B cell (primary cell): Measurements from ENCODE around the gene PHLDA3. TPM values are rescaled to one million over a fixed set of nuclear protein-coding genes. Genes with fewer than 3 reads are reported as not detected.
A peak's percentile ranks its signal among the peaks of the same experiment; 100 is the strongest.

Source experiments
- ATAC-seq: fragments of 200-7000 bp; cut with Tn5 transposase; one replicate; pipeline ENCODE4 v1.10.0; 2021; ENCODE audit warnings: low read depth, mild to moderate bottlenecking, moderate number of reproducible peaks, moderate library complexity
- CTCF ChIA-PET: fragments of 350-600 bp; sonication (Branson Sonifier 250); formaldehyde crosslinking; loops from one replicate; lab custom pipeline; 2021; ENCODE audit warnings: antibody characterized with exemption, inconsistent platforms; lab: Charles Lee
- POLR2A ChIA-PET: fragments of 350-600 bp; sonication (Branson Sonifier 250); formaldehyde crosslinking; loops from one replicate; lab custom pipeline; 2021; ENCODE audit warnings: antibody characterized with exemption; lab: Charles Lee
- DNase-seq: peaks from one replicate; pipeline ENCODE4 v3.0.0; 2013
- H2AFZ ChIP-seq: 2 replicates; pipeline ENCODE4 v1.6.1; 2012; ENCODE audit warnings: mild to moderate bottlenecking, low read depth, low read length; ENCODE audit not compliant: insufficient read depth, poor library complexity, severe bottlenecking
- H3K27ac ChIP-seq, 2 donors: 1 replicate in 1 of 2; 2 replicates in 1 of 2; pipeline ENCODE4 v1.5.1; 2012 to 2013; ENCODE audit warnings: low read length in 2 of 2, mild to moderate bottlenecking in 2 of 2, moderate library complexity in 1 of 2
- H3K27me3 ChIP-seq, 4 experiments: fragments of 200-600 bp in 1 of 4; sonication (generic) in 1 of 4; replicated peaks in 1 of 4; 1 replicate in 2 of 4; 2 replicates in 2 of 4; pipeline versions ENCODE4 v1.6.1 to v1.7.0; 2013 to 2016; ENCODE audit warnings: low read length in 3 of 4, mild to moderate bottlenecking in 2 of 4, mixed read lengths in 1 of 4, moderate library complexity in 1 of 4; ENCODE audit not compliant: insufficient read depth in 4 of 4, control insufficient read depth in 3 of 4; ENCODE audit errors: control extremely low read depth in 1 of 4
- H3K36me3 ChIP-seq, 2 experiments: replicated peaks in 1 of 2; 1 replicate in 1 of 2; 2 replicates in 1 of 2; pipeline versions ENCODE4 v1.6.1 to v1.7.1; 2013; ENCODE audit warnings: low read length in 1 of 2; ENCODE audit not compliant: insufficient read depth in 2 of 2, control insufficient read depth in 1 of 2; ENCODE audit errors: control extremely low read depth in 1 of 2, extremely low read depth in 1 of 2
- H3K4me1 ChIP-seq, 2 donors: fragments of 200-600 bp in 1 of 2; sonication (generic) in 1 of 2; 1 replicate in 1 of 2; 2 replicates in 1 of 2; pipeline versions ENCODE4 v1.5.1 to v1.6.1; 2013 to 2017; ENCODE audit warnings: low read length in 2 of 2; ENCODE audit not compliant: control insufficient read depth in 2 of 2, insufficient read depth in 2 of 2
- H3K4me2 ChIP-seq: replicated peaks from 2 replicates; pipeline ENCODE3; 2012; ENCODE audit warnings: mild to moderate bottlenecking, low read depth, low read length; ENCODE audit not compliant: poor library complexity, severe bottlenecking
- H3K4me3 ChIP-seq, 5 experiments: fragments of 200-600 bp in 1 of 5; sonication (generic) in 1 of 5; 1 replicate in 3 of 5; 2 replicates in 2 of 5; pipeline versions ENCODE4 v1.5.1 to v1.7.0; 2011 to 2016; ENCODE audit warnings: low read length in 4 of 5, mild to moderate bottlenecking in 4 of 5, low read depth in 2 of 5, control low read depth in 1 of 5, moderate library complexity in 1 of 5; ENCODE audit not compliant: insufficient read depth in 1 of 5; ENCODE audit errors: control extremely low read depth in 1 of 5, extremely low read depth in 1 of 5
- H3K79me2 ChIP-seq: fragments of 200-600 bp; sonication (generic); one replicate; pipeline ENCODE4 v1.6.0; 2016; ENCODE audit warnings: low read length; ENCODE audit not compliant: control insufficient read depth, insufficient read depth
- H3K9ac ChIP-seq: fragments of 200-600 bp; sonication (generic); 2 replicates; pipeline ENCODE4 v1.6.1; 2017; ENCODE audit warnings: mild to moderate bottlenecking, low read length, moderate library complexity
- H3K9me3 ChIP-seq, 3 donors: one replicate each; pipeline versions ENCODE4 v1.6.1 to v1.7.1; 2013; ENCODE audit warnings: low read length in 2 of 3; ENCODE audit not compliant: control insufficient read depth in 2 of 3, insufficient read depth in 1 of 3; ENCODE audit errors: control extremely low read depth in 1 of 3
- H4K20me1 ChIP-seq: 2 replicates; pipeline ENCODE4 v1.6.0; 2012; ENCODE audit warnings: mild to moderate bottlenecking, low read length; ENCODE audit not compliant: insufficient read depth, control insufficient read depth, poor library complexity, severe bottlenecking
- H3K27ac Mint-ChIP-seq: one replicate; pipeline ENCODE4 v1.8.0; 2021; ENCODE audit warnings: mixed read lengths
- H3K27me3 Mint-ChIP-seq: one replicate; pipeline ENCODE4 v1.8.0; 2021; ENCODE audit warnings: mixed read lengths
- H3K4me1 Mint-ChIP-seq: one replicate; pipeline ENCODE4 v1.8.0; 2021; ENCODE audit warnings: mixed read lengths
- H3K4me3 Mint-ChIP-seq: one replicate; pipeline ENCODE4 v1.8.0; 2021; ENCODE audit warnings: mixed read lengths
- H3K9me3 Mint-ChIP-seq: one replicate; pipeline ENCODE4 v1.8.0; 2022; ENCODE audit warnings: mixed read lengths; ENCODE audit not compliant: insufficient read depth
- EZH2 ChIP-seq: IDR thresholded peaks from 2 replicates; pipeline ENCODE4 v1.6.1; 2012; ENCODE audit warnings: borderline replicate concordance, low read depth, mild to moderate bottlenecking, moderate library complexity, low read length; ENCODE audit not compliant: insufficient read depth, poor library complexity, severe bottlenecking
- WGBS: methylation state at CpG from one replicate; pipeline ENCODE4 v1.1.5; 2013; ENCODE audit warnings: missing lambda C conversion rate; ENCODE audit not compliant: insufficient coverage; 5-methylcytosine and 5-hydroxymethylcytosine counted together
- intact Hi-C: fragments of 100-400 bp; cut with micrococcal nuclease; formaldehyde crosslinking; loops from one replicate; pipeline ENCODE4 v1.10.0; 2022
- polyA plus RNA-seq: library from polyadenylated mRNA; depleted of rRNA; stranded (reverse); fragments of >200 nt; gene quantifications from 2 replicates; pipeline ENCODE4 v1.2.3, GENCODE V29; 2012
- total RNA-seq, 2 donors: library from RNA; stranded (reverse); fragments of 120-200 nt in 1 of 2; gene quantifications; 1 replicate in 1 of 2; 2 replicates in 1 of 2; pipeline versions ENCODE4 v1.2.3 to v1.2.4, GENCODE V29; 2013 to 2022
- TF ChIP-seq, protein P1 (sequence below): fragments of 200-600 bp; IDR thresholded peaks from one replicate; pipeline ENCODE4 v1.8.0; 2022; ENCODE audit warnings: antibody characterized with exemption, mild to moderate bottlenecking

Gene PHLDA3
- total and polyA plus RNA-seq, 2 donors (not counting 1 experiment from before 2014, with no cell fraction given) = 0.20 to 0.30 TPM

DNA sequence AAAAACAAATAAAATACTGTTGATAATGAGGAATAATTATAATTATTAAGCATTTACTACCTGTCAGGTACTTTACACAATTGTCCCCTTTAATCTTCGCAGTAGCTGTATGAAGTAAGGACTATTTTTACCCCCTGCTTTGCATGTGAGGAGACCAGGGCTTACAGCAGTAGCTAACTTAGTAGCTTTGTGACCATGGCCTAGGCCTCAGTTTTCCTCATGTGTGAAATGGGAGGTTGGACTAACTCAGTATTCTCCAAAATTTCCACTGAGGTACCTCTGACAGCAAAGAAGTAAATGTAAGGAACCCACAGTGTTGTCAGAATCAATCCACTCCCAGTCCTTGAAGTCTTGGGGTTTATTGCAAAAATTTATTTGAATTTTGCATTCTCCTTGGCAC, 41.7 kb upstream of the PHLDA3 start:
- POLR2A ChIA-PET = no interaction called here
- peaks cover 29% of the 10 kb centered on the region for H3K4me1 Mint-ChIP-seq
- Histone ChIP-seq H3K9ac (no peak overlapping the region), H3K4me1 (peaks cover 14 to 21% of the 10 kb centered on the region in 2 donors), H3K9me3 (no peaks in the 10 kb centered on the region), H2AFZ (no peak overlapping the region), H3K27ac (no peak overlapping the region), H3K36me3 (no peaks in the 10 kb centered on the region), H3K4me2 (no peak overlapping the region), H3K79me2 (peaks cover 13% of the 10 kb centered on the region), H3K27me3 (no peaks in the 10 kb centered on the region), H4K20me1 (peaks cover 9% of the 10 kb centered on the region), H3K4me3 (no peak overlapping the region)
- no peak overlapping the region for H3K27ac Mint-ChIP-seq
- ATAC-seq (no peak), DNase-seq (no peak)
- H3K27me3 Mint-ChIP-seq = no peaks in the 10 kb centered on the region
- no peaks in the 10 kb centered on the region for H3K9me3 Mint-ChIP-seq
- TF ChIP-seq EZH2 = no peak
- TF ChIP-seq, protein P1, sequence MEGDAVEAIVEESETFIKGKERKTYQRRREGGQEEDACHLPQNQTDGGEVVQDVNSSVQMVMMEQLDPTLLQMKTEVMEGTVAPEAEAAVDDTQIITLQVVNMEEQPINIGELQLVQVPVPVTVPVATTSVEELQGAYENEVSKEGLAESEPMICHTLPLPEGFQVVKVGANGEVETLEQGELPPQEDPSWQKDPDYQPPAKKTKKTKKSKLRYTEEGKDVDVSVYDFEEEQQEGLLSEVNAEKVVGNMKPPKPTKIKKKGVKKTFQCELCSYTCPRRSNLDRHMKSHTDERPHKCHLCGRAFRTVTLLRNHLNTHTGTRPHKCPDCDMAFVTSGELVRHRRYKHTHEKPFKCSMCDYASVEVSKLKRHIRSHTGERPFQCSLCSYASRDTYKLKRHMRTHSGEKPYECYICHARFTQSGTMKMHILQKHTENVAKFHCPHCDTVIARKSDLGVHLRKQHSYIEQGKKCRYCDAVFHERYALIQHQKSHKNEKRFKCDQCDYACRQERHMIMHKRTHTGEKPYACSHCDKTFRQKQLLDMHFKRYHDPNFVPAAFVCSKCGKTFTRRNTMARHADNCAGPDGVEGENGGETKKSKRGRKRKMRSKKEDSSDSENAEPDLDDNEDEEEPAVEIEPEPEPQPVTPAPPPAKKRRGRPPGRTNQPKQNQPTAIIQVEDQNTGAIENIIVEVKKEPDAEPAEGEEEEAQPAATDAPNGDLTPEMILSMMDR = no peak
- CTCF ChIA-PET = interaction anchor here (1.1 to 13.3 kb wide), 5 partner anchors 13 to 77 kb away, joined by 3 to 407 read pairs (median 54); no protein-coding TSS in a partner anchor
- no CpG with 5 or more reads among the region's 1 CpG for WGBS
- H3K4me3 Mint-ChIP-seq = no peak overlapping the region
- intact Hi-C loops = no loop called here

DNA sequence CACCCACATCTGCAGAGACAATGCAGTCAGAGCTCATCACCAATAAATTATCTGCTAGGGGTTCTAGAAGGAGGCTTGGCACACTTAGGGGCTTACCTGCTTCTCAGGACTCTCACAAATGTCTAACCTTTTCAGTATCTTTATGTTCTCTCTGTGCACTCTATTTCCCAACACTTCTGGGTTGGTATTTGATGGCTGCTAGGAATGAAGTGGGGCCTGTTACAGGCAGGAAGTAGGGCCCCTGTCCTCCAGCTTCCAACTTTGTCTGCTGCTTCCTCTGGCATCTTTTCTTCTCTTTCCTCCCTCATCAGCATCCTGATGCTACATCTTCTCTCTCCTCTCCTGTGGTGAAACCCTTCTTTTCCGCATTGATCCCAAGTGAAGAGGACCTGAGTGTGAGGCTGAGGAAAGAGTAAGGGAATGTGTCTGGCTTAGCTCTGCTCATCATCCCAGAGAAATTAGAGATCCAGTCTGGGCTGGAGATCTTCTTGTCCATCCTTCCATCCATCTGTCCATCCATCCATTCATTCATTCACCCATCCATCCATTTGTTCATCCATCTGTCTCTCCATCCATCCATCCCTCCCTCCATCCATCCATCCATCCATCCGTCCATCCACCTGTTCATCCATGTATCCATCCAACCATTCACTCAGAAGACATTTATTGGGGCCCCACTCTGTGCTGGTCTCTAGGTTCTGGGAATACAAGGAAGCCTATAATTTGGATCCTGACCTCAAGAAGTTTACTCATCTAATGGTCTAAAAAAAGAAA, 40.8 kb upstream of the PHLDA3 start:
- Mint-ChIP-seq H3K27ac (no peak overlapping the region), H3K27me3 (no peaks in the 10 kb centered on the region), H3K9me3 (no peaks in the 10 kb centered on the region), H3K4me3 (peak overlapping the region; percentile 4), H3K4me1 (peaks cover 37% of the 10 kb centered on the region)
- H3K79me2 ChIP-seq = peaks cover 13% of the 10 kb centered on the region
- H3K4me3 ChIP-seq = no peak overlapping the region
- no peaks in the 10 kb centered on the region for H3K27me3 ChIP-seq
- no CpG with 5 or more reads among the region's 2 CpGs for WGBS
- no peaks in the 10 kb centered on the region for H3K9me3 ChIP-seq
- ChIA-PET POLR2A (no interaction called here), CTCF (interaction anchor here (1.1 to 13.3 kb wide), 4 partner anchors 15 to 76 kb away, joined by 3 to 407 read pairs (median 79); no protein-coding TSS in a partner anchor)
- DNase-seq (no peak), ATAC-seq (no peak)
- no peak overlapping the region for H3K9ac ChIP-seq
- peaks cover 20 to 28% of the 10 kb centered on the region in 2 donors for H3K4me1 ChIP-seq
- peaks cover 9% of the 10 kb centered on the region for H4K20me1 ChIP-seq
- no peak overlapping the region for H3K4me2 ChIP-seq
- H3K27ac ChIP-seq = no peak overlapping the region
- no peaks in the 10 kb centered on the region for H3K36me3 ChIP-seq
- no peak overlapping the region for H2AFZ ChIP-seq
- intact Hi-C loops = loop anchor here (5.0 kb wide), 1 partner anchor 653 kb away; the partner anchor contains the start of gene PTPN7
- TF ChIP-seq EZH2 = no peak
- TF ChIP-seq, protein P1 = no peak
